Adipose tissue (tissue), 3 donors: ENCODE results near the gene SHFL. TPM values are rescaled to one million over a fixed set of nuclear protein-coding genes. Genes with fewer than 3 reads are reported as not detected.
A peak's percentile ranks its signal among the peaks of the same experiment; 100 is the strongest.

Source experiments
- H3K27ac ChIP-seq: one replicate; pipeline ENCODE4 v1.5.1; 2013; ENCODE audit warnings: low read depth, low read length
- WGBS, 3 donors: extraction: QIAGEN DNeasy Blood & Tissue Kit; methylation state at CpG; one replicate each; pipeline ENCODE4 v1.1.7; 2013; 5-methylcytosine and 5-hydroxymethylcytosine counted together
- polyA plus RNA-seq, 3 donors: library from polyadenylated mRNA; stranded (reverse); fragments of 200-250 nt; gene quantifications; one replicate each; pipeline ENCODE4 v1.2.3, GENCODE V29; 2013
- donor health status: healthy with polysubstance abuse.
- donor health status: Bipolar disorder and iron deficiency.
- donor health status: healthy.

Gene SHFL
- polyA plus RNA-seq, 3 donors: 17.2 to 27.4 (median 22.2) TPM

- 68 to 74% (median 73%) methylated on average over 3 of the region's 3 CpGs for WGBS, 3 donors
- H3K27ac ChIP-seq: no peak overlapping the region
These were observed 1.3 kb upstream of the SHFL start for GRCh38 chr19:10084803-10085202.

GRCh38 chr19:10086591-10087192 is 575 bp downstream of the SHFL start:
- peak overlapping the region; percentile 15 for H3K27ac ChIP-seq
- WGBS, 3 donors: 3 to 11% (median 5%) methylated on average over 41 to 43 of the region's 43 CpGs

- no peak overlapping the region for H3K27ac ChIP-seq
- WGBS, 3 donors: 89 to 91% (median 90%) methylated on average over 18 of the region's 18 CpGs
These were observed 1.4 kb downstream of the SHFL start for GRCh38 chr19:10087296-10088061.

GRCh38 chr19:10088949-10089554 is 2.9 kb downstream of the SHFL start:
- 86 to 96% (median 89%) methylated on average over 6 of the region's 6 CpGs for WGBS, 3 donors

DNA sequence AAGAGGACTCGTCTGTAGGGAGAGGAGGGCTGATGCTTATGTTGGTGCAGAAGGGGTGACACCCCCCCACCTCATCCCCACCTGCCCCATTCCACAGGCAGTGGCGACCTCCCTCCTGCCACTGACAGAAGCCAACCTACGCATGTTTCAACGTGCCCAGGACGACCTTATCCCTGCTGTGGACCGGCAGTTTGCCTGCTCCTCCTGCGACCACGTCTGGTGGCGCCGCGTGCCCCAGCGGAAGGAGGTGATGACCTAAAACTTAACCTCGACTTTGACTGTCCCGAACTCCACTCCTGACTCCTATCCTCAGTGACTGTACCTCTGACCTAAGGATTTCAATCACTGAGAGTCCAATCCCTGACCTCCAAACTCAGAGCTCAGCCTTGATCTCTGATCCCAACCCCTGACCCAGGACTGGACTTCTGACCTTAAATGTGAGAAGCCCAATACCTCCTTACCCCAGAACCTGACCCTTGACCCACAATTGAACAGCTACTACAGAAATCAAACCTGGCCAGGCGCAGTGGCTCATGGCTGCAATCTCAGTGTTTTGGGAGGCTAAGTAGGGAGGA is 3.8 kb downstream of the SHFL start:
- no peak overlapping the region for H3K27ac ChIP-seq
- 87 to 89% (median 87%) methylated on average over 15 of the region's 15 CpGs for WGBS, 3 donors

More at GRCh38 chr19:10088949-10089554, 2.9 kb downstream of the SHFL start:
- no peak overlapping the region for H3K27ac ChIP-seq

GRCh38 chr19:10091370-10091687 is 5.2 kb downstream of the SHFL start:
- H3K27ac ChIP-seq: no peak overlapping the region
- 93 to 97% (median 97%) methylated on average over 14 to 17 of the region's 17 CpGs for WGBS, 3 donors

DNA sequence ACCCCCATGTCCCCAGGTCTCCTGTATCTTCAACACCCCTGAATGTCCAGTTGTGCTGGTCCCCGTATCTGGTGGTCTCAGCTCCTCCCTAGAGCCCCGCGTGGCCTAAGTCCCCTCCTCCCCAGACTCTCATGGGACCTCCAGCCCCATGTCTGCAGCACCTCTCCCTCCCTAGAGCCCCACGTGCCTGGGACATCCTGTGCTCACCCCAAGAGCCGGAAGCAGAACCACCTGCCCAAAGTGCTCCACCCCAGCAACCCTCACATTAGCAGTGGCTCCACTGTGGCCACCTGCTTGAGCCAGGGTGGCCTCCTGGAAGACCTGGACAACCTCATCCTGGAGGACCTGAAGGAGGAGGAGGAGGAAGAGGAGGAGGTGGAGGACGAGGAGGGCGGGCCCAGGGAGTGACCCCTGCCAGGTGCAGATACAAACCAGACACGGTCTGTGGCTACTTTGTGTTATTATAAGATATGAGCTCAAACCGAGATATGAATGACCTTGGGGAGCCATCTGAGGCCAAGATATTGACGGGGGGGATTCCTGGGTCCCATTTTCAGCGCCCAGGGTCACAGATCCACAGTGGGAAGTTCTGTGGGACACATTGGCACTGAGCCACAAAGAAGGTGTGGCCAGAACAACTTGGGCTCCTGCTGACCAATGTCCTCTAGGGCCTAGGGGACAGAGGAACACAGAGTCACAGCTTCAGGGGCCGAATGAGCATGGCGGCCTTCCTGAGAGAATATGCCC is 6.0 kb downstream of the SHFL start:
- H3K27ac ChIP-seq: no peak overlapping the region
- WGBS, 3 donors: 70 to 86% (median 83%) methylated on average over 13 of the region's 13 CpGs

GRCh38 chr19:10092648-10093294 is 6.7 kb downstream of the SHFL start:
- no peak overlapping the region for H3K27ac ChIP-seq
- 93 to 97% (median 96%) methylated on average over 9 of the region's 9 CpGs for WGBS, 3 donors

GRCh38 chr19:10093295-10094186 is 7.4 kb downstream of the SHFL start:
- no peak overlapping the region for H3K27ac ChIP-seq
- WGBS, 3 donors: 90 to 92% (median 91%) methylated on average over 22 of the region's 22 CpGs

DNA sequence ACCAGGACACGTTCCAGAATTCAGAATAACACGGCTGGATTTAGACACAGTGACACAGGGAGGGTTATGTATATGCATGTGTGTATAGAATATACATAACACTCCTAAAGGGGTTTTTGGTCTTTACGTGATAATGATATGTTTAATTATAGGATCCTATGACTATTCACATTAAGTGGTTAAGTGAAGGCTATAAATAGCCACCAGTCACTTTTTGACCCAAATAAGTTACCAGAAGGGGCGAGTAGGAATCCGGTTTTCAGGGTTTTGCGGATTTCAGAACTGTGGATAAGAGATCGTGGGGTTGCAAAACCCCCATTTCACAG is 9.5 kb downstream of the SHFL start:
- WGBS, 3 donors: 42 to 47% (median 46%) methylated on average over 7 of the region's 7 CpGs
- no peak overlapping the region for H3K27ac ChIP-seq

GRCh38 chr19:10095948-10096614 is 10.0 kb downstream of the SHFL start:
- WGBS, 3 donors: 2 to 4% (median 2%) methylated on average over 79 to 97 of the region's 97 CpGs
- no peak overlapping the region for H3K27ac ChIP-seq

- H3K27ac ChIP-seq: no peak overlapping the region
- WGBS, 3 donors: 24 to 52% (median 27%) methylated on average over 16 to 26 of the region's 26 CpGs
These were observed 10.5 kb downstream of the SHFL start for GRCh38 chr19:10096615-10096963.

GRCh38 chr19:10100163-10100785 is 14.2 kb downstream of the SHFL start:
- WGBS, 3 donors: 82 to 90% (median 88%) methylated on average over 5 of the region's 5 CpGs
- H3K27ac ChIP-seq: no peak overlapping the region

DNA sequence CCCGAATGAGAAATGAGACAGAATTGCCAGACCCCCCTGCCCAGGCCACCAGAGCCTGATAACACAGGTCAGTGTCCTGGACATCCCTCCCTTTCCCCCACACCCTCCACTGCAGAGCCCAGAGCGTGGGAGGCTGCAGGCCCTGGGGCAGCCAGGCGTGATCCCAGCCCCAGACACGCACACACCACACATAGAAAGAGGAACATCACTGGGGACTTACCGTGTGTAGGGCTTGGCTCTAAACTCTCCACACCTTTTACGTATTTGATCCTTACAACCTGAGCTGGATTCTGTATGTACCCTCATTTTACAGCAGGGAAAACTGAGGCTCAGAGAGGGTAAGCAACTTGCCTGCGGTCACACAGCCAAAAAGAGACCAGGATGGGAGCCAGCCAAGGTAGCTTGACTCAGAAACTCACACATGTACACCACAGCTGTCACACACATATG is 16.7 kb downstream of the SHFL start:
- 59 to 83% (median 60%) methylated on average over 7 of the region's 7 CpGs for whole genome bisulfite sequencing, 3 donors
- no peak overlapping the region for H3K27ac ChIP-seq

DNA sequence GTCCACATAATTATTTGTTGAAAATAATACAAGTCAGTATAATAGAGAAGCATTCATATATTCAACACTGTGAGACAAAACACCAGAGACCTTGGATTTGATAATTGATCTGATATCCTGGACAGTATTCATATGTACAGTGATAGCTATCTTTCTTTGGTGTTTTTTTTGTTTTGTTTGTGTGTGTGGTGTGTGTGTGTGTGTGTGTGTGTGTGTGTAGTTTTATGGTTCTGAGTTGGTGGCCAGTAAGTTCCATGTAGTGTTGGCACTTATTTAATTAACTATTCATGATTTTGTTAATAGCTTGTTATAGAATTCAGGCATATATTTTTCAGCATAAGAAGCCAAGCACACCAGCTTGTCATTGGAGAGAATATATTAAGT is 18.0 kb downstream of the SHFL start:
- no peak overlapping the region for H3K27ac ChIP-seq

- H3K27ac ChIP-seq: no peak overlapping the region
- WGBS, 3 donors: 35 to 64% (median 37%) methylated on average over 15 of the region's 15 CpGs
These were observed 18.8 kb downstream of the SHFL start for GRCh38 chr19:10104665-10105508.
